NCI-H1048 (cell line): ENCODE measurements around the gene PAFAH1B2.
"Not testable (repeated sequence)": the region's sequence is repeated elsewhere in the genome, so short reads cannot be mapped to it uniquely, and the experiment has no call there.

ENCODE experiments used
- DNase-seq: peaks from one replicate; lab custom pipeline; 2025; lab: John Stamatoyannopoulos, UW

PAFAH1B2 gene

DNA sequence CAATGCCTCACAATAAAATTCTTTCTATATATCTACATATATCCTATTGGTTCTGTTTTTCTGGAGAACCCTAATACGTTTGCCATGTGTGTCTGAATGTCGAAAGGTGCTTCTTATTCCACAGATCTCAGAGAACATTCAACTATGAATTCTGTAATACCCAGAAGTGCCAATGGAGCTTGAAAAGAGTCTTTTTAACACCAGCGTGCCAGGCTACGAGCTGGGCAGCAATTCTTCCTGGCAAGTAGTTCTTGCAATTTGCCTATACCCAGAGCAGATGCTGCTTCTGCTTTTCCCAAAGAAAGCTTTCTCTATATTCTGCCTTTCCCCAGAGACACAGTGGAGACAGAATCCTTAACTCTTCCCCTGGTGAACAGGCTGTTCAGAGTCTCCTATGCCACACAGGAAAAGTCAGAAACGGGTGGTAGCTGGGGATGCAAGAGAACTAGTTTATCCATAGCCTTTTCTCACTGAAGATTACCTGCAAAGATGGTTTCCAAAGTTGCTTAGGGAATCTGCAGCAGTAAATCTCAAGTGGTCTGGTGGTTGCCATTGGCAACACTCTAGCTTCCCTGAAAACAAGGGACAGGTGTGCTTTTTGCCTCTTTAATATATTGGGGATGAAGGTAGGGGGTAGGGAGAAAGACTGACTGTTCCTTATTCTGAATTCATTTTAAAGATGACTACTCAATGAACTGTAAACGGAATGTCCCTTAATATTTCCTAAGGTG, 16.8 kb upstream of the PAFAH1B2 start:
- DNase-seq = no peak

DNA sequence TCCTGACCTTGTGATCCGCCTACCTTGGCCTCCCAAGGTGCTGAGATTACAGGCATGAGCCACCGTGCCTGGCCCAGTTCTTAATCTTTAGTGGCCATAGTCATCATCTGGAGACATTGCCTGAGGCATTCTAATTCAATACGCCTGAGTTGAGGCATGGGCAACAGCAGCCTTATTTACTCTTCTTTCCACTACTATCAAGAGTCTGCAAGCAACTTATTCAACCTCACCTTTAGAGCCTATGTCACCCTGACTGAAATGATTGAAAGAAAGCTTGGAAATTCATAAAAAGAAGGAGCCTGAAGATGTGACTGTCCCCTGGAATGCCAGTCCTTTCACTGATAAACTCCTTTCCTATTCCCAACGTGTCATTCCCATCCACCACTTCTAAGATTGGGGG, 15.8 kb upstream of the PAFAH1B2 start:
- DNase-seq = no peak

DNA sequence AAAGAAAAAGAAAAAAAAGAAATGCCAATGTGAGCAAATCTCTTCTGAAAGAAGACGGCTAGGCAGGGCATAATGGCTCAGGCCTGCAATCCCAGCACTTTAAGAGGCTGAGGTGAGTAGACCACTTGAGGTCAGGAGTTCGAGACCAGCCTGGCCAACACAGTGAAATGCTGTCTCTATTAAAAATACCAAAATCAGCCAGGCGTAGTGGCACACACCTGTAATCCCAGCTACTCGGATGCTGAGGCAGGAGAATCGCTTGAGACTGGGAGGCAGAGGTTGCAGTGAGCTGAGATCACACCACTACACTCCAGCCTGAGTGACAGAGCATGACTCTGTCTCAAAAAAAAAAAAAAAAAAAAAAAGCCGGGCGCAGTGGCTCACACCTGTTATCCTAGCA, 13.7 kb upstream of the PAFAH1B2 start:
- not testable (repeated sequence) for DNase-seq

DNA sequence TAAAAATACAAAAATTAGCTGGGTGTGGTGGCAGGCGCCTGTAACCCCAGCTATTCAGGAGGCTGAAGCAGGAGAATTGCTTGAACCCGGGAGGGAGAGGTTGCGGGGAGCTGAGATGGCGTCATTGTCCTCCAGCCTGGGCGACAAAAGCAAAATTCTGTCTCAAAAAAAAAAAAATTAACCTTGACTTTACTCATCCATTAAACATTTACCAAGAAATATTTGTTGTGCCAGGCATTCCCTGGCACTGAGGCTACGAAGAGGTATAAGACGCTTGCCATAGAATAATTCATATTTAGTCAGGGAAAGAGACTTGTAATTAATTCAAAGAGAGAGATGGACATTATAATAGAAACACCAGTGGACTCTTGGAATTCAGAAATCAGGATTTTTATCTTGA, 13.2 kb upstream of the PAFAH1B2 start:
- DNase-seq = no peak

DNA sequence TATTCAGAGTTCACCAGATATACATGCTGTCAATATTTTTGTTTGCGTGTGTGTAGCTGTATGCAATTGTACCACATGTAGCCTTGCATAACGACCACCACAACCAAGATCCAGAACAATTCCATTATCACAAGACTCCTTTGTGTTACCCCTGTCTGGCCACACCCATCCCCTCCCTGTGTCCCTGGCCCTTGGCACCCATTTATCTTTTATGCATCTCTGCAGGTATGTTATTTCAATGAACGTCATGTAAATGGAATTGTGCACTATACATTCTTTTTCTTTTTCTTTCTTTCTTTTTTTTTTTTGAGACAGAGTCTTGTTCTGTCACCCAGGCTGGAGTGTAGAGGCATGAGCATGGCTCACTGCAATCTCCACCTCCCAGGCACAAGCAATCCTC, 9.7 kb upstream of the PAFAH1B2 start:
- no peak for DNase-seq

DNA sequence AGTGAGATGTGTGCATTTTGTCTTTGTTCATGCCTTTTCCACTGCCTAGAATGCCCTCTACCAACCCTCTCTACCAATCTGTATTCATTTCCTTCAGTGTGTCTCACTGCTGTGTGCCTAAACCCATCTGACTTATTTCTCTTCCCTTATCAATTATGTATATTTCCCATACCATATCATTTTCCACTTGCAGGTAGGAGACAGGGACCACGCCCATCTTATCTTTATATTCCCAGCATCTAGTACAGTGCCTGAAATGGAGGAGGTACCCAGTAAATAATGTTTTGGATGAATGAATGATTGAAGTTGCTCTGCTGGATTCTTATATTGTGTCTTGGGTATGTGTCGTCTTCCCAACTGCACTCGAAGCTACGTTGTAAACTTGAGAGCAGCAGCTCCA, 9.1 kb upstream of the PAFAH1B2 start:
- DNase-seq = not testable (repeated sequence)

- not testable (repeated sequence) for DNase-seq
Observed at GRCh38 chr11:117137223-117138086, 6.6 kb upstream of the PAFAH1B2 start.

DNA sequence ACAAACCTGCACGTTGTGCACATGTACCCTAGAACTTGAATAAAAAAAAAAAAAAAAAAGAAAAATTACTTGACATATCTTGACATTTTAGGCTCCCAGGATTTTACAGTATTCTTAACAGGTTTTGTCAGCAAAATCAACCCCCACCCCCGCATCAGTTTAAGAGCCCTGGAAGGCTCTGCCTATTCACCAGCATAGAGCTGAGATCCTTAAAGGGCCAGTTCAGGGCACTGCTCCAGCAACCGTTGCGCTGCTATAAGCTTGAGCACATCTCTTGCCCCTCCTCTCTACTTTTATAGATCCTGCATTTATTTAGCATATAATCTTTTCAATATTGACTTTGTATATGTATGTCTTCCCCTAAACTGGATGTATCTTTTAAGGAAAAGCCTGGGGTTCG, 697 bp upstream of the PAFAH1B2 start:
- DNase-seq = no peak

DNA sequence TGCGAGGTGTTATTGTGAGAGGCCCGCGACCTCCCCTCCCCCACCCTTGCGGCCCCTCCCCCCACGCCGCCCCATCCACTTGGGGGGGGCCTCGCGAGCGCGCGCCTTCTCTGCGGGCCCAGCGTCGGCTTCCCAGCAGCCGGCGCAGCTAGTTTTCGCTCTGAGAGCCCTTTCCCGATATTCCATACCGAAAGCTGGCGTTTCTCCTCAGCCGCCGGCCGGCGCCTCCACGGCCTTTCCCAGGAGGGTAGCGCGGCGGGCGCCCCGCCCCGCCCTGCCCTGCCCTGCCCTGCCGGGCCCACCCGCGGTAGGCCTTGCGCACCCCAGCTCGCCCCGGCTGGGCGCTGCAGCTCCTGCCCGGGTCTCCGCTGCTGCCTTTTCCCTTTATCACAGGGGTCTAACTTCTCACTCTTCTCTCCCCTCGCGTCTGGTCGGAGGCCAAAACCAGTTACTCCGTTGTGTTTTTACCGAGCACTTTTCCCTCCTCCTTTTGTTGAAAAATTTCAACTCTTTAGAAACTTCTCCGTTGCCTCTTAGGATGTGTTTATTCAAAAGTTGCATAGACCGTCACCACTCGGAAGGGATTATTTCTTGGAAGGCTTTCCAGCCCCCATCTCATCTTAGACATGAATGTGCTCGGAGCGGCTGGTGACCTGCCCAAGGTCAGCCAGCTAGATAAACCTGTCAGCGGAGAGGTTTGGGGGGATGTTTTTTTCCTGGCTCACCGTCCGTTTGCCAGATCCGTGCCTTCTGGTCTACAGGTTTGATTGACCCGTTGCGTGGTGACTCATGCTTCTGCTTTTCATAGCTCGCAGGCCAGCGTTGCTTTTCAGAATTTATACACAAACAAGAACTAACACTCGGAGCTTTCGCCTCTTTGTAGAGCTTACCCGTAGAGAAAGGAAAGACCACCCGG, 648 bp downstream of the PAFAH1B2 start:
- DNase-seq = no peak

DNA sequence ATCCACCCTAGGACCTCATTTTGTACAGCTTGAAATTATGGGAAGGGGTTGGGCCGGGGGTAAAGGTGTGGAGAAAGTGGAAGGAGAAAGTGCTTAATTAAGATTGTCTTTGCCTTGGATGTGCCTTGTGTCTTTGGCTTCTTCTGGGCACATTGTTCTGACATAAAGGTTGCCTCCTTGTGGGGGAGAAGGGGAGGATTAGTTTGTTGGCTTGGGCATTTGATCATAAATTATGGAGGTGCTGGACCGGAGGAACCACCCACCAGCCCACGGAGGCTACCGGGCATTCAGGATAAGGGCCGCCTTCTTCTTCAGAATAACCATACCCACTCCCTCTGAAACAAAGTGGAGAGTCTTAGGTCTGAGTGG, 1.3 kb downstream of the PAFAH1B2 start:
- no peak for DNase-seq

GRCh38 chr11:117146521-117146920, 2.4 kb downstream of the PAFAH1B2 start:
- no peak for DNase-seq

DNA sequence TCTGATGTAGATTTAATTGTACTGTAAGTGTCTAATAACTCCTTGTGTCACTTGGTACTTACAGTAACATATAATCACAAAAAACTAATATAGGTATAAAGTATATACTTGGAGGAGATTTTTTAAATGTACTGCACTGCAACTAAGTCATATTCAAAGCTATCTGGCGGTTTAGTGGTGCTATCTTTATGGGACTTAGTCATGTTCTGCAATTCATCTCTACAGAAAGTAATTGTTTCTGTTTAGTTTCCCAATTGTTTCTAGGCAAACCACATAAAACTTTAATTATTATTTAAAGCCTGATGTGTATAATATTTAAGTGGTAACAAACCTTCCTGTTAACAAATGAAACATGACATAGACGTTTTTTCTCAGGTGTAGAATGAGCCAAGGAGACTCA, 8.0 kb downstream of the PAFAH1B2 start:
- no peak for DNase-seq

DNA sequence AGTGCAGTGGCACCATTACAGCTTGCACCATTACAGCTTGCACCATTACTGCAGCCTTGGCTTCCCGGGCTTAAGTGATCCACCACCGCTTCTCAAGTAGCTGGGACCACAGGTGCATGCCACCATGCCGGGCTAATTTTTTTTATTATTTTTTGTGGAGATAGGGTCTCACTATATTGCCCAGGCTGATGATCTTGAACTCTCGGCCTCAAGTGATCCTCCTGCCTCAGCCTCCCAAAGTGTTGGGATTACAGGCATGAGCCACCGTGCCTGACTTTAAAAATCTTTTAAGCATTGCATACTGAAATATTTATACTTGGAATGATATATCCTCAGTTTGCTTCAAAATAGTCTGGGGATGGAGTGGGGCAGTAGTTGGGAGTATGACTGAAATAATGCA, 10.4 kb downstream of the PAFAH1B2 start:
- no peak for DNase-seq

- DNase-seq = no peak
Observed at GRCh38 chr11:117157507-117157906, 13.4 kb downstream of the PAFAH1B2 start.

GRCh38 chr11:117159892-117160291, 15.8 kb downstream of the PAFAH1B2 start:
- no peak for DNase-seq

DNA sequence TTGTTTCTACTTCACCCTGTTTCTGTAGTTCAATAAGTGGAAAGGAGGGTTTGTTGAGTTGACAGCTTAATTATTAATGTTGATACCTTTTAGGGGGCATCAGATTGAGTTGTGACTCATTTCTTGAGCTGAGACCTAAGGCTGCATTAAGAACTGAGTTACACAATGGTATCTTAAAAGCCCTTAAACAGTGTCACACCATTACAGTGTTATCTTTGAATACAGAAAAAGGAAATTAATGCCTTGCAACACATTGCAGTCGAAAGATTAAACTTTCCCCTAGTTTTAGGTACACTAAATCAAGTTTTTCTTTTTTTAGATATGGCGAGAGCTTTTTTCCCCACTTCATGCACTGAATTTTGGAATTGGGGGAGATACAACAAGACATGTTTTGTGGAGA, 16.7 kb downstream of the PAFAH1B2 start:
- DNase-seq = no peak

GRCh38 chr11:117166491-117166890, 22.4 kb downstream of the PAFAH1B2 start:
- no peak for DNase-seq

- DNase-seq = no peak
Observed at GRCh38 chr11:117169736-117170135, 25.6 kb downstream of the PAFAH1B2 start.

GRCh38 chr11:117170210-117170609, 26.1 kb downstream of the PAFAH1B2 start:
- DNase-seq = no peak

GRCh38 chr11:117171007-117171403, 26.9 kb downstream of the PAFAH1B2 start:
- no peak for DNase-seq

GRCh38 chr11:117171404-117172061, 27.4 kb downstream of the PAFAH1B2 start:
- DNase-seq = no peak
